Endothelial cell of umbilical vein (primary cell): ENCODE data around the gene DIPK2B.

Experiments used
- CTCF ChIP-seq, 2 donors: IDR thresholded peaks; 1 replicate in 1 of 2; 2 replicates in 1 of 2; pipeline ENCODE4 v1.5.1; 2011; ENCODE audit warnings: low read length in 2 of 2, mild to moderate bottlenecking in 2 of 2, moderate library complexity in 2 of 2, control low read depth in 1 of 2, inconsistent platforms in 1 of 2, low read depth in 1 of 2; ENCODE audit not compliant: insufficient read depth in 1 of 2; ENCODE audit errors: extremely low read depth in 1 of 2
- POLR2A ChIP-seq: IDR thresholded peaks from 2 replicates; pipeline ENCODE4 v1.6.1; 2012; ENCODE audit warnings: low read depth, mild to moderate bottlenecking, control low read depth, low read length

DNA sequence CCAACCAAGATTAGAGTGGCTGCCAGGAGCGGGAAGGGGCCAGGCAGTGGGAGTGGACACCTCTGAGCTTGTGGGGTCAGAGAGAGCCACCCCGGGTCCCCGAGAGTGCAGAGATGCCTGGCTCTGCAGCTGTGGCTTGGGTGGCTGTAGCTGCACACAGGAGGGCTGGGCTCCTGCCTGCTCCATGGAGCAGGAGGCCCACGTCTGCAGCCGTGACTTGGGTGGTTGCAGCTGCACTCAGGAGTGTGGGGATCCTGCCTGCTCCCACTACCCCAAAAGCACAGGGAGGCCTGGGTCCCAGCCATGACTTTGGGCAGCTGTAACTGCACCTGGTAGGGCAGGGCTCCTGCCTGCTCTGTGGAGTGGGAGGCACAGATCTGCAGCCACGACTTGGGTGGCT is 28.7 kb upstream of the DIPK2B start:
- TF ChIP-seq CTCF (IDR thresholded peaks at IDR 0.05; ENCODE audit: extremely low read depth in 1 of 2, insufficient read depth in 1 of 2, low read depth in 1 of 2, low read length in 2 of 2) (no peak), POLR2A (no peak)
